HCT116 (cell line): ENCODE measurements around the gene ALDH6A1. TPM values are rescaled to one million over a fixed set of nuclear protein-coding genes. Genes with fewer than 3 reads are reported as not detected.

Experiments
- ATAC-seq: fragments of 200-7000 bp; cut with Tn5 transposase; 2 replicates; pipeline ENCODE4 v1.9.1; 2020; ENCODE audit warnings: mild to moderate bottlenecking, moderate library complexity
- BruUV-seq: library from RNA; stranded (reverse); fragments of 400-500 nt; replicated peaks from 2 replicates; lab custom pipeline; 2021; lab: Mats Ljungman, UMichigan
- CTCF ChIA-PET: fragments of 300-600 bp; sonication (Branson Sonifier 250); formaldehyde crosslinking; loops from one replicate; lab custom pipeline; 2021; ENCODE audit warnings: antibody characterized with exemption; lab: Charles Lee
- POLR2A ChIA-PET: fragments of 300-600, 350-600 bp; sonication (Branson Sonifier 250); formaldehyde crosslinking; loops from one replicate; lab custom pipeline; 2021; ENCODE audit warnings: antibody characterized with exemption; lab: Charles Lee
- RAD21 ChIA-PET, 2 experiments: fragments of 300-600 bp; sonication (Branson Sonifier 250); formaldehyde crosslinking; loops; one replicate each; lab custom pipeline; 2023; ENCODE audit warnings: low total read pairs in 2 of 2; ENCODE audit not compliant: uncharacterized antibody in 2 of 2, unreplicated experiment in 2 of 2, low non-redundant PET in 1 of 2; lab: Charles Lee
- DNase-seq: peaks from one replicate; pipeline ENCODE4 v3.0.0-alpha.2; 2010; ENCODE audit warnings: low read depth, low spot score
- H2AFZ ChIP-seq: fragments of 200-600 bp; shearing (Covaris generic), sonication (generic); 2 replicates; pipeline ENCODE4 v1.6.1; 2017; ENCODE audit warnings: low read depth, mixed run types, mixed read lengths, antibody characterized with exemption, low read length; ENCODE audit not compliant: poor library complexity, severe bottlenecking
- H3K27ac ChIP-seq: 2 replicates; pipeline ENCODE4 v1.5.1; 2012; ENCODE audit warnings: low read depth, low read length
- H3K27me3 ChIP-seq: fragments of 200-600 bp; sonication (generic); 2 replicates; pipeline ENCODE4 v1.6.1; 2016; ENCODE audit warnings: mixed run types, low read length, mixed read lengths; ENCODE audit not compliant: insufficient read depth
- H3K36me3 ChIP-seq, 2 experiments: fragments of 200-500 bp in 1 of 2; fragments of 200-600 bp in 1 of 2; sonication (Bioruptor generic) in 1 of 2; sonication (generic) in 1 of 2; 2 replicates each; pipeline versions ENCODE4 v1.5.1 to v1.6.1; 2014 to 2016; ENCODE audit warnings: low read length in 2 of 2, inconsistent platforms in 1 of 2, mixed read lengths in 1 of 2, mixed run types in 1 of 2; ENCODE audit not compliant: insufficient read depth in 2 of 2, control insufficient read depth in 1 of 2
- H3K4me1 ChIP-seq, 2 experiments: fragments of 200-600 bp in 1 of 2; sonication (generic) in 1 of 2; 2 replicates each; pipeline versions ENCODE4 v1.5.1 to v1.6.1; 2012 to 2017; ENCODE audit warnings: low read length in 2 of 2, inconsistent platforms in 1 of 2, mild to moderate bottlenecking in 1 of 2, mixed read lengths in 1 of 2, mixed run types in 1 of 2, moderate library complexity in 1 of 2; ENCODE audit not compliant: insufficient read depth in 2 of 2, control insufficient read depth in 1 of 2
- H3K4me2 ChIP-seq: fragments of 200-600 bp; sonication (generic); 2 replicates; pipeline ENCODE4 v1.6.1; 2017; ENCODE audit warnings: mixed run types, low read length, mixed read lengths
- H3K4me3 ChIP-seq, 2 experiments: fragments of 200-600 bp in 1 of 2; sonication (generic) in 1 of 2; replicated peaks in 1 of 2; 2 replicates each; pipeline ENCODE4 v1.5.1; 2011 to 2016; ENCODE audit warnings: low read length in 2 of 2, control low read depth in 1 of 2, low read depth in 1 of 2, mild to moderate bottlenecking in 1 of 2, mixed read lengths in 1 of 2, mixed run types in 1 of 2
- H3K79me2 ChIP-seq: fragments of 200-600 bp; sonication (generic); 2 replicates; pipeline ENCODE4 v1.6.1; 2017; ENCODE audit warnings: mild to moderate bottlenecking, mixed run types, low read length, moderate library complexity, mixed read lengths; ENCODE audit not compliant: insufficient read depth
- H3K9ac ChIP-seq: fragments of 200-600 bp; sonication (generic); 2 replicates; pipeline ENCODE4 v1.6.1; 2016; ENCODE audit warnings: low read length, mixed read lengths
- H3K9me2 ChIP-seq: fragments of 200-600 bp; sonication (generic), shearing (Covaris generic); 2 replicates; pipeline ENCODE4 v1.6.1; 2017; ENCODE audit warnings: mixed run types, mild to moderate bottlenecking, moderate library complexity; ENCODE audit not compliant: insufficient read depth
- H3K9me3 ChIP-seq, 2 experiments: fragments of 200-500 bp in 1 of 2; fragments of 200-600 bp in 1 of 2; sonication (Bioruptor generic) in 1 of 2; sonication (generic) in 1 of 2; 2 replicates each; pipeline ENCODE4 v1.6.1; 2014 to 2017; ENCODE audit warnings: low read length in 2 of 2, mixed read lengths in 2 of 2, inconsistent platforms in 1 of 2, low read depth in 1 of 2, mild to moderate bottlenecking in 1 of 2, mixed run types in 1 of 2, moderate library complexity in 1 of 2; ENCODE audit not compliant: control insufficient read depth in 1 of 2, insufficient read depth in 1 of 2
- H4K20me1 ChIP-seq: fragments of 200-600 bp; sonication (generic), shearing (Covaris generic); 2 replicates; pipeline ENCODE4 v1.6.1; 2017; ENCODE audit warnings: mixed run types, mild to moderate bottlenecking, moderate library complexity; ENCODE audit not compliant: insufficient read depth
- CBX3 ChIP-seq: IDR thresholded peaks from 2 replicates; pipeline ENCODE4 v1.6.1; 2012; ENCODE audit warnings: low read depth
- CTCF ChIP-seq, 3 experiments: fragments of 200-600 bp in 1 of 3; sonication (generic) in 1 of 3; IDR thresholded peaks in 2 of 3; conservative IDR thresholded peaks in 1 of 3; 2 replicates each; pipeline ENCODE4 v1.5.1; 2012 to 2017; ENCODE audit warnings: low read depth in 2 of 3, low read length in 2 of 3, antibody characterized with exemption in 1 of 3, borderline replicate concordance in 1 of 3, control low read depth in 1 of 3, mild to moderate bottlenecking in 1 of 3, mixed read lengths in 1 of 3, mixed run types in 1 of 3, moderate library complexity in 1 of 3; ENCODE audit not compliant: insufficient read depth in 1 of 3
- EGR1 ChIP-seq: IDR thresholded peaks from 2 replicates; pipeline ENCODE4 v1.6.1; 2012; ENCODE audit warnings: low read depth
- EZH2 ChIP-seq: fragments of 200-600 bp; sonication (generic); IDR thresholded peaks from 2 replicates; pipeline ENCODE4 v1.6.1; 2017; ENCODE audit warnings: antibody characterized with exemption, mixed run types
- FOSL1 ChIP-seq: IDR thresholded peaks from 2 replicates; pipeline ENCODE4 v1.6.1; 2012; ENCODE audit warnings: low read depth
- JUND ChIP-seq: IDR thresholded peaks from 2 replicates; pipeline ENCODE4 v1.6.1; 2012
- RAD21 ChIP-seq: IDR thresholded peaks from 2 replicates; pipeline ENCODE4 v1.6.1; 2012; ENCODE audit warnings: low read depth, mild to moderate bottlenecking
- SP1 ChIP-seq: IDR thresholded peaks from 2 replicates; pipeline ENCODE4 v1.6.1; 2012; ENCODE audit warnings: low read depth
- TCF7L2 ChIP-seq: IDR thresholded peaks from 2 replicates; pipeline ENCODE4 v1.7.0; 2011; ENCODE audit warnings: borderline replicate concordance, inconsistent platforms; ENCODE audit not compliant: insufficient read depth, insufficient read length; ENCODE audit errors: extremely low read depth
- YY1 ChIP-seq: IDR thresholded peaks from 2 replicates; pipeline ENCODE4 v1.6.1; 2011; ENCODE audit warnings: low read length, low read depth, moderate library complexity, mild to moderate bottlenecking; ENCODE audit not compliant: insufficient replicate concordance; ENCODE audit errors: extremely low read depth
- ZFX ChIP-seq: fragments of 450-650 bp; IDR thresholded peaks from 2 replicates; pipeline ENCODE4 v1.6.1; 2017
- intact Hi-C: fragments of 100-400 bp; cut with micrococcal nuclease; formaldehyde crosslinking; loops from 2 replicates; pipeline ENCODE4 v1.10.0; 2022
- total RNA-seq: library from RNA; stranded (reverse); gene quantifications from one replicate; pipeline ENCODE4 v1.2.1, GENCODE V29; 2021; ENCODE audit not compliant: unreplicated experiment

Gene ALDH6A1
- total RNA-seq, 1 experiment from 2014 or later, result 15.6 TPM

GRCh38 chr14:74015963-74016362 lies 68.3 kb downstream of the ALDH6A1 start:
- Histone ChIP-seq H3K9me2 (no peaks in the 10 kb centered on the region), H3K79me2 (0 out of 2 replicates have a peak, but pooled peaks cover 4% of the 10 kb centered on the region), H3K9ac (no peak overlapping the region), H3K4me2 (no peak overlapping the region), H3K4me3 (no peak overlapping the region), H4K20me1 (no peaks in the 10 kb centered on the region), H3K27ac (no peak overlapping the region), H3K27me3 (no peaks in the 10 kb centered on the region), H2AFZ (no peak overlapping the region), H3K4me1 (peaks cover 9 to 20% of the 10 kb centered on the region in 2 experiments; a peak in 3 of 4 replicates)
- ATAC-seq, result no peak
- RAD21 ChIA-PET, result no interaction called here
- BruUV-seq, result no TSS peak
- intact Hi-C loops, result loop anchor here (5.0 kb wide), 1 partner anchor 64 kb away; the partner anchor contains the start of genes COQ6 and FAM161B
- POLR2A ChIA-PET, result interaction anchor here (0.6 kb wide), 1 partner anchor 9 kb away, joined by 3 read pairs; no protein-coding TSS in a partner anchor
- TF ChIP-seq ZFX, result no peak
- TF ChIP-seq EZH2, result no peak
- no peak for TF ChIP-seq TCF7L2
- TF ChIP-seq FOSL1, result no peak
- TF ChIP-seq YY1, result no peak
- TF ChIP-seq CTCF (IDR thresholded peaks at IDR 0.05 in 2 of 3, conservative IDR thresholded peaks at IDR 0.05 in 1 of 3; ENCODE audit: borderline replicate concordance in 1 of 3, insufficient read depth in 1 of 3, low read depth in 2 of 3, low read length in 2 of 3), result no peak
- TF ChIP-seq, all 23 proteins: peak for 0
- CTCF ChIA-PET, result no interaction called here
- no peak for DNase-seq
- no peaks in the 10 kb centered on the region for H3K9me3 ChIP-seq
- peaks cover 0 to 2% of the 10 kb centered on the region in 2 experiments; a peak in 1 of 4 replicates for H3K36me3 ChIP-seq

GRCh38 chr14:74015176-74015575 lies 69.1 kb downstream of the ALDH6A1 start:
- no peaks in the 10 kb centered on the region for H3K9me3 ChIP-seq
- TF ChIP-seq CBX3, result no peak
- no peak for TF ChIP-seq EGR1
- TF ChIP-seq CTCF (IDR thresholded peaks at IDR 0.05 in 2 of 3, conservative IDR thresholded peaks at IDR 0.05 in 1 of 3; ENCODE audit: borderline replicate concordance in 1 of 3, insufficient read depth in 1 of 3, low read depth in 2 of 3, low read length in 2 of 3), result no peak
- TF ChIP-seq FOSL1, result no peak
- TF ChIP-seq EZH2, result no peak
- no peak for TF ChIP-seq SP1
- no peak for TF ChIP-seq JUND
- TF ChIP-seq YY1, result no peak
- TF ChIP-seq RAD21, result no peak
- BruUV-seq, result no TSS peak
- H3K27me3 ChIP-seq, result no peaks in the 10 kb centered on the region
- H3K4me1 ChIP-seq, result peaks cover 9 to 15% of the 10 kb centered on the region in 2 experiments; a peak in 3 of 4 replicates
- ATAC-seq (no peak), DNase-seq (no peak)
- RAD21 ChIA-PET, result no interaction called here
- peaks cover 0 to 3% of the 10 kb centered on the region in 2 experiments; a peak in 1 of 4 replicates for H3K36me3 ChIP-seq
- CTCF ChIA-PET, result no interaction called here
- H3K4me3 ChIP-seq, result no peak overlapping the region
- no peak overlapping the region for H3K4me2 ChIP-seq
- no peak overlapping the region for H3K9ac ChIP-seq
- H3K79me2 ChIP-seq, result 0 out of 2 replicates have a peak, but pooled peaks cover 4% of the 10 kb centered on the region
- no peak overlapping the region for H3K27ac ChIP-seq
- intact Hi-C loops, result loop anchor here (5.0 kb wide), 1 partner anchor 63 kb away; the partner anchor contains the start of genes COQ6 and FAM161B
- POLR2A ChIA-PET, result interaction anchor here (0.6 kb wide), 1 partner anchor 9 kb away, joined by 3 read pairs; no protein-coding TSS in a partner anchor
- no peak overlapping the region for H2AFZ ChIP-seq
- H3K9me2 ChIP-seq, result no peaks in the 10 kb centered on the region
- H4K20me1 ChIP-seq, result no peaks in the 10 kb centered on the region
